Islet of Langerhans (tissue), 1 donor: ENCODE measurements around the gene EIF4EBP2.

Experiments used
- FAIRE-seq: peaks from one replicate; lab custom pipeline; 2011; peaks lifted over from hg19 to GRCh38; lab: Jason Lieb, UNC

EIF4EBP2 gene

DNA sequence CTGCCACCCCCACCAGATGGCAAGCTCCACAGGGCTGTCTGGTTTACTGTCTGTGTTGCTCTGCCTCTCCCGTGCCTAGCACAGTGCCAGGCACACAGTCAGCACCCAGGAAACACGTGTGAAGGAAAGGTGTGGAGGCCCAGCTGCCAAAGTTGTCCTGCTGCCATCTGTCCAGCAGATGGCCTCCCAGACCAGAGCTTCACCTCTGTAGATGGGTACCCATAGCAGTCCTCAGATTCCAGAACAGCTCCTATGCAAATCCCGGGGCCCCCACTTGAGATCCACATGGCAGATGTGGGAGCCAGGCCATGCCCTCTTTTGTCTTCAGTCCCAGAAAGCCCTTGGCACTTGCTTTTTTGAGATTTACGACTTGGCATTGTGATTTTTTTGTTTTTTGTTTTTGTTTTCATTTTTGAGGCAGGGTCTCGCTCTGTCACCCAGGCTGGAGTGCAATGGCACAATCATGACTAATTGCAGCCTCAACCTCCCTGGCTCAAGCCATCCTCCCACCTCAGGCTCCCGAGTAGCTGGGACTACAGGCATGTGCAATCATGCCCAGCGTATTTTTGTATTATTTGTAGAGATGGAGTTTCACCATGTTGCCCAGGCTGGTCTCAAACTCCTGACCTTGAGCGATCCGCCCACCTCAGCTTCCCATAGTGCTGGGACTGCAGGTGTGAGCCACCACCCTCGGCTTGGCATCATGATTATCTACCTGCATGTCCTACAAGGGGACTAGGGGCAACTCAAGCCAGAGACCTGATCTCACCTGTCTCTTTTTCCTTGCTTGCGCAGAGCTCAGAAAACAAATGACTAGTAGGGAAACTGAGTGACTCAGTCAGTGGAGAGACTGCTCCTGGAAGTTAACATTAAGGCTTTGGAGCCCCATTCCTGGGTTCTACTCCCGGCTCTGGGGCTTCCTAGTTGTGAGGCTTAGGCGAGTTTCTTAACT lies 57.7 kb downstream of the EIF4EBP2 start:
- FAIRE-seq: no peak

DNA sequence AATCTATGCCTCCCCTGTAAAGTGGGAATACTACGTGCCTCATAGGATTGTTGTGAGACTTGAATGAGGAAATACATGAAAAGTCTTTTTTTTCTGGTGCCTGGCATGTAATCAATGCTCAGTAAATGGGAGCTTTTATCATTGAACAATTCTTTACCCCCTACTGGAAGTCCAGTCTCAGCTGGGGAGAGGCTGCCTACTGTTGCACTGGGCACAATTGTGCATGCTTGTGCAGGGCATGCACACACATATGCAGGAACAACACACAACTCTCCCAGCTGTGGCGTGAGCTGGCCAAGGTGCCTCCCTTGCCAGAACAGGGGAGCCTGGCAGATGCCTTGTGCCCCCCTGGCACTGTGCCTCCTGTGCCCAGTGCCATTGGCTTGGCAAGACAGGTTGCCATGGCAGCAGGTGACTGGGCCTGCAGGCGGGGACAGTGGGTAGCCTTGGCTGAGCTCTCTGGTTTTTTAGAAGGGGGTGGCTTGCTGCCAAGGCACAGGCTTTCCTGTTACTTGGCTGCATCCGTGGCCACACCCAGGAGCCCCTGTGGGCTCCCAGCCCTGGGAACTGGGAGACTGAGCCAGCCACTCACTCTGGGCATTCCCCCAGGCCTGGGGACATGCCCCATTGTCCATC lies 58.5 kb downstream of the EIF4EBP2 start:
- no peak for FAIRE-seq

- FAIRE-seq: no peak
Observed at GRCh38 chr10:70465278-70465677, 61.3 kb downstream of the EIF4EBP2 start.

DNA sequence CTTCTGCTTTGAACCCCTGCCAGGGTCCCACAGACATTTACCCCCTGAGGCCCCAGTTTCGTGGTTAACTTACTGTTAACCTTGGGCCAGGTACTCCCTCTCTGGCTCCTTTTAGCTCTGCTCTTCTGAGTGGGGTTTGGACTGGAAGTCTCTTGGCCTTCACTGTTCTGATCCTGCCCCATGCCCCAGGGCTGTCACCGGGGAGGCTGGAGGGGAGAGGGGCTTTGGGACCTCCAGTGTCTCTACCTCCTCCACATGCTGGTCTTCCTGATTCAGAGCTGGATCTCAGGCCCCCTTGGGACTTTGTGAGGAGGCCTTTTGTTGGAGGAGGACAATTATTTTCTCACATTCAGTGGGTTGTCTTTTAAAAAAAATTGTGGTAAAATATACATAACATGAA lies 61.9 kb downstream of the EIF4EBP2 start:
- no peak for FAIRE-seq

DNA sequence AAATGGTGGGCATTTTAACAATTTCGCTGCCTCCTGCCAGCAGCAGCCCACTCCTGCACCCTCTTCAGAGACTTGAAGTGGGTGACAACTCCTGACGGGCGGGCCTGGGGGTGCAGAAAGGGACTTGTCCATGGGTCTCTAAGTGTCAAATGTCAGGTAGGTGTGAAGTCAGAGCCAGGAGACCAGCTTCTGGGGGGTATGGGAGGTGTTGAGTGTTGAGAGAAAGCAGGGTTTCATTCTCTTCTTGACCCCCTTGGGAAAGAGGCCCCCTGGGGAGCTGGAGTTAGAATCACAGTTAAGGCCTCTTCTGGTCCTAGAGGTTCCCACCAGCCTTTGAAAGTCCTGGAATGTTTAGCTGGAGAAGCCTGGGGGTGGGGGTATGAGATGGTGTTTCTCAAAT lies 63.0 kb downstream of the EIF4EBP2 start:
- FAIRE-seq: no peak

- FAIRE-seq: no peak
Observed at GRCh38 chr10:70472799-70473454, 69.0 kb downstream of the EIF4EBP2 start.

DNA sequence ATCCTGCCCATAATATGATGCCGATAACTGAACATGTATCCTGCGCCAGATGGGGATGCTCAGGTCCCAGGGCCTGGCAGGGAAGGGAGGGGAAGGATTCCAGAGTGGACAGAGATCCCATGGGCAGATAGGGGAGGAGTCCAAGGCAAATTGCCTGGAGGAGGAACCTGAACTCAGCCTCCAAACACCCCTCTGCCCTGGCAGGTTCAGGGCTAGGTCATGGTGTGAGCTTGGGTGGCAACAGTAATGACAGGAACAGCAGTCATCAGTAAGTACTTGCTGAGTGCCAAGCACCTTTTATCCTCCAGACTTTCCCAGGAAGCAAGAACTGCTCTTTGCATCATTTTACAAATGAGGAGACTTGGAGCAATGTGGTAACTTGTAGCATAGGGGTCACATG lies 70.8 kb downstream of the EIF4EBP2 start:
- no peak for FAIRE-seq

- FAIRE-seq: no peak
Observed at GRCh38 chr10:70475661-70476060, 71.7 kb downstream of the EIF4EBP2 start.

- FAIRE-seq: no peak
Observed at GRCh38 chr10:70476249-70477035, 72.5 kb downstream of the EIF4EBP2 start.

DNA sequence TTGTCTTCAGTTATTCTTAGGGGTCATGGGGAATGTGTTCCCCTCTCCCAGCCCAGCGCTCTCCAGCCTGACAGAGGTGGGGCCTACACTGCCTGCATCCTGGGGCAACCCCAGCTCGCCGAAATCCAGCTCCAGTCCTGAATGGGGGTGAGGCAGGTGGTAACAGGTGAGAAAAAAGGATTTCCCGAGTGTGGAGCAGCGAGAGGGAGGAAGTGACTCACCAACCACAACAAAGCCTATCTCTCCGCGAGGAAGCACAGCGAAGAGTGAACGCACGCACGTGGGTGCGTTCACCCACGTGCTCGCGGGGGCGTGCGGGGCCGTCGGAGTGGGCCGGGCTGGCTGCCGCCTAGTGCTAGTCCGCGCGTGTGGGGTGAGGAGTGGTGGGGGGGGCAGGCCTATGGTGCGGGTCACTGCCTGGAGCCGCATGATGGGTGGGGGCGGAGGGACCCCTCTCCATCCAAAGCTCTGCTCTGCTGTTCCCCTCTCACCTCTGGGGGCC lies 73.8 kb downstream of the EIF4EBP2 start:
- FAIRE-seq: no peak
